Ovary (tissue), 9 donors: ENCODE data around the gene TDRD3. TPM values are rescaled to one million over a fixed set of nuclear protein-coding genes. Genes with fewer than 3 reads are reported as not detected.

ENCODE experiments used
- DNase-seq, 5 donors: peaks; one replicate each; pipeline ENCODE4 v3.0.0-alpha.2; 2019 to 2020
- H3K27ac ChIP-seq, 2 donors: fragments of 200-600 bp; one replicate each; pipeline versions ENCODE4 v1.5.1 to v1.8.0; 2019 to 2022
- H3K27me3 ChIP-seq: fragments of 200-600 bp; one replicate; pipeline ENCODE4 v1.8.0; 2022
- H3K36me3 ChIP-seq: fragments of 200-600 bp; sonication (generic); one replicate; pipeline ENCODE4 v1.5.1; 2019
- H3K4me1 ChIP-seq: one replicate; pipeline ENCODE4 v1.8.1; 2013; ENCODE audit warnings: mild to moderate bottlenecking, moderate library complexity; ENCODE audit not compliant: insufficient read depth
- H3K4me3 ChIP-seq: fragments of 200-600 bp; sonication (generic); one replicate; pipeline ENCODE4 v1.5.1; 2017
- H3K9me3 ChIP-seq, 2 donors: fragments of 200-600 bp in 1 of 2; sonication (generic) in 1 of 2; one replicate each; pipeline versions ENCODE4 v1.5.1 to v1.8.1; 2013 to 2019; ENCODE audit warnings: mild to moderate bottlenecking in 1 of 2, moderate library complexity in 1 of 2
- EP300 ChIP-seq: sonication (generic); formaldehyde crosslinking; IDR thresholded peaks from one replicate; pipeline ENCODE4 v1.6.1; 2017; ENCODE audit warnings: antibody characterized with exemption
- POLR2A ChIP-seq: fragments of 450-650 bp; IDR thresholded peaks from one replicate; pipeline ENCODE4 v1.6.1; 2017; ENCODE audit warnings: antibody characterized with exemption, mild to moderate bottlenecking, moderate library complexity
- WGBS, 3 donors: extraction: QIAGEN DNeasy Blood & Tissue Kit in 1 of 3; methylation state at CpG; one replicate each; pipeline versions ENCODE4 v1.1.5 to v1.1.7; 2013 to 2017; 5-methylcytosine and 5-hydroxymethylcytosine counted together
- intact Hi-C, 4 donors: fragments of 100-400 bp; cut with DNase I; formaldehyde crosslinking; loops; one replicate each; pipeline versions ENCODE4 v1.11.0 to v1.15.1; 2022 to 2023
- polyA plus RNA-seq, 2 donors: library from polyadenylated mRNA; stranded (reverse); fragments of 200-250 nt in 1 of 2; fragments of 350-450 nt in 1 of 2; fragmentation: Illumina TruSeq in 1 of 2; extraction: RNeasy Lipid Tissue Mini Kit (QIAGEN cat#74804) in 1 of 2; gene quantifications; one replicate each; pipeline ENCODE4 v1.2.3, GENCODE V29; 2013 to 2014
- total RNA-seq, 7 donors: library from RNA; depleted of rRNA in 2 of 7; stranded (reverse); fragments of >200 nt in 2 of 7; fragmentation: NEBNext Ultra II Directional in 3 of 7; extraction: Animal tissue kit (Norgen Biotek cat#: 25700) in 3 of 7; gene quantifications; one replicate each; pipeline versions ENCODE4 v1.1.0 to v1.2.4, GENCODE V29; 2016 to 2023
- TF ChIP-seq, protein P1 (sequence below), 3 donors: fragments of 450-650 bp in 2 of 3; fragments of 200-600 bp in 1 of 3; IDR thresholded peaks; one replicate each; pipeline versions ENCODE4 v1.5.1 to v1.8.0; 2016 to 2022; ENCODE audit warnings: antibody characterized with exemption in 3 of 3, mild to moderate bottlenecking in 1 of 3
- donor health status: DM: no; HTN: no; CAD: no; lungs with moderate emphysema.
- donor health status: DM: no; HTN: no; CAD: no.
- donor health status: Bipolar disorder and iron deficiency.
- donor health status: DM: yes; HTN: yes; CAD: no.
- donor health status: DM: no; HTN: no; CAD: no.
- donor health status: DM: yes; HTN: yes; CAD: no.

Gene TDRD3
- total and polyA plus RNA-seq, 9 donors = 15.8 to 63.0 (median 40.8) TPM

GRCh38 chr13:60379837-60380565, 17.0 kb upstream of the TDRD3 start:
- H3K4me3 ChIP-seq = no peak overlapping the region
- H3K27me3 ChIP-seq = no peaks in the 10 kb centered on the region
- intact Hi-C loops = no loop called here
- H3K27ac ChIP-seq = no peak overlapping the region
- WGBS, 3 donors = 64 to 75% (median 75%) methylated on average over 3 of the region's 3 CpGs
- TF ChIP-seq POLR2A (no peak), EP300 (no peak)
- TF ChIP-seq, protein P1, sequence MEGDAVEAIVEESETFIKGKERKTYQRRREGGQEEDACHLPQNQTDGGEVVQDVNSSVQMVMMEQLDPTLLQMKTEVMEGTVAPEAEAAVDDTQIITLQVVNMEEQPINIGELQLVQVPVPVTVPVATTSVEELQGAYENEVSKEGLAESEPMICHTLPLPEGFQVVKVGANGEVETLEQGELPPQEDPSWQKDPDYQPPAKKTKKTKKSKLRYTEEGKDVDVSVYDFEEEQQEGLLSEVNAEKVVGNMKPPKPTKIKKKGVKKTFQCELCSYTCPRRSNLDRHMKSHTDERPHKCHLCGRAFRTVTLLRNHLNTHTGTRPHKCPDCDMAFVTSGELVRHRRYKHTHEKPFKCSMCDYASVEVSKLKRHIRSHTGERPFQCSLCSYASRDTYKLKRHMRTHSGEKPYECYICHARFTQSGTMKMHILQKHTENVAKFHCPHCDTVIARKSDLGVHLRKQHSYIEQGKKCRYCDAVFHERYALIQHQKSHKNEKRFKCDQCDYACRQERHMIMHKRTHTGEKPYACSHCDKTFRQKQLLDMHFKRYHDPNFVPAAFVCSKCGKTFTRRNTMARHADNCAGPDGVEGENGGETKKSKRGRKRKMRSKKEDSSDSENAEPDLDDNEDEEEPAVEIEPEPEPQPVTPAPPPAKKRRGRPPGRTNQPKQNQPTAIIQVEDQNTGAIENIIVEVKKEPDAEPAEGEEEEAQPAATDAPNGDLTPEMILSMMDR (IDR thresholded peaks at IDR 0.05) = no peak
- H3K4me1 ChIP-seq = no peaks in the 10 kb centered on the region
- no peak for DNase-seq
- no peaks in the 10 kb centered on the region for H3K9me3 ChIP-seq
- H3K36me3 ChIP-seq = no peaks in the 10 kb centered on the region

- H3K9me3 ChIP-seq = no peaks in the 10 kb centered on the region
- H3K4me1 ChIP-seq = no peaks in the 10 kb centered on the region
- H3K4me3 ChIP-seq = no peak overlapping the region
- no peak for DNase-seq
- TF ChIP-seq EP300 (no peak), POLR2A (no peak)
- TF ChIP-seq, protein P1 (IDR thresholded peaks at IDR 0.05) = no peak
- H3K36me3 ChIP-seq = no peaks in the 10 kb centered on the region
- intact Hi-C loops = no loop called here
- 53 to 75% (median 62%) methylated on average over 4 of the region's 4 CpGs for WGBS, 3 donors
- H3K27ac ChIP-seq = no peak overlapping the region
- no peaks in the 10 kb centered on the region for H3K27me3 ChIP-seq
These were observed 12.1 kb upstream of the TDRD3 start for GRCh38 chr13:60384911-60385310.

- intact Hi-C loops = no loop called here
- Histone ChIP-seq H3K36me3 (no peaks in the 10 kb centered on the region), H3K4me3 (no peak overlapping the region), H3K4me1 (no peaks in the 10 kb centered on the region), H3K27ac (no peak overlapping the region), H3K27me3 (no peaks in the 10 kb centered on the region), H3K9me3 (no peaks in the 10 kb centered on the region)
- TF ChIP-seq, protein P1 (IDR thresholded peaks at IDR 0.05) = no peak
- no peak for TF ChIP-seq POLR2A
- no peak for TF ChIP-seq EP300
- 46 to 67% (median 60%) methylated on average over 2 of the region's 2 CpGs for WGBS, 3 donors
- DNase-seq = no peak
These were observed 10.8 kb upstream of the TDRD3 start for GRCh38 chr13:60386250-60386649.

DNA sequence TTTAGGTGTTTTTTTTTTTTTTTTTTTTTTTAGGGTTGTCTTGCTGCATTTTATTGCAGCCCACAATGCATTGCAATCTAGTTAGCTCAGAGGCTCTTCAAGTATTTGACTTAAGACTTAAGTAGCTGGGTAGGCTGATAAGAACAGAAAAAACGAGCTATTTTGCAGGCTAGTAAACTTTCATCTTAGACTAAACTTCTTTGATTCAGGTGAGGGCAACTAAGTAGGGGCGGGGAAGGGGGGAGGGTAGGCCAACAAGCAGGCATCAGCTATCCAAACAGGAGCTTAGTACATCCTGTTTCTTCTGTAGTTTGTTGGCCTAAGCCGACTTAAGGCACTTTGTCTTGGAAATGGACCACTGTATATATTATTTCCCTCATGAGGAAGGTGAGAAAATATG, 4.9 kb upstream of the TDRD3 start:
- Histone ChIP-seq H3K27ac (no peak overlapping the region), H3K4me1 (no peaks in the 10 kb centered on the region), H3K9me3 (no peaks in the 10 kb centered on the region), H3K4me3 (no peak overlapping the region), H3K36me3 (no peaks in the 10 kb centered on the region), H3K27me3 (no peaks in the 10 kb centered on the region)
- DNase-seq = no peak
- WGBS, 3 donors = 49 to 60% (median 55%) methylated on average over 3 of the region's 3 CpGs
- intact Hi-C loops = no loop called here
- TF ChIP-seq EP300 (no peak), POLR2A (no peak)
- TF ChIP-seq, protein P1 (IDR thresholded peaks at IDR 0.05) = no peak
